AG09319 (cell line): Measurements from ENCODE around the gene BORCS8.

Experiments
- DNase-seq: peaks from one replicate; pipeline ENCODE4 v3.0.0-alpha.2; 2010; ENCODE audit warnings: low read depth; ENCODE audit errors: extremely low read depth
- CTCF ChIP-seq: IDR thresholded peaks from 2 replicates; pipeline ENCODE4 v1.5.1; 2011; ENCODE audit warnings: low read depth, mild to moderate bottlenecking, inconsistent platforms, low read length, moderate library complexity

BORCS8 gene

GRCh38 chr19:19193926-19194325 lies 2.0 kb upstream of the BORCS8 start:
- no peak for DNase-seq
- no peak for TF ChIP-seq CTCF

- DNase-seq, result no peak
- TF ChIP-seq CTCF, result no peak
Observed at GRCh38 chr19:19192910-19193423, 1.0 kb upstream of the BORCS8 start.

GRCh38 chr19:19191768-19192077 lies 229 bp downstream of the BORCS8 start:
- DNase-seq, result no peak
- TF ChIP-seq CTCF, result no peak

- no peak for DNase-seq
- TF ChIP-seq CTCF, result no peak
Observed at GRCh38 chr19:19186742-19187141, 5.2 kb downstream of the BORCS8 start.

GRCh38 chr19:19185853-19186740 lies 5.9 kb downstream of the BORCS8 start:
- no peak for DNase-seq
- peak; percentile 53 for TF ChIP-seq CTCF

- TF ChIP-seq CTCF, result no peak
- DNase-seq, result no peak
Observed at GRCh38 chr19:19181488-19181998, 10.4 kb downstream of the BORCS8 start.
